ENCODE data around the gene UNC5C.

- TF ChIP-seq, protein P1, sequence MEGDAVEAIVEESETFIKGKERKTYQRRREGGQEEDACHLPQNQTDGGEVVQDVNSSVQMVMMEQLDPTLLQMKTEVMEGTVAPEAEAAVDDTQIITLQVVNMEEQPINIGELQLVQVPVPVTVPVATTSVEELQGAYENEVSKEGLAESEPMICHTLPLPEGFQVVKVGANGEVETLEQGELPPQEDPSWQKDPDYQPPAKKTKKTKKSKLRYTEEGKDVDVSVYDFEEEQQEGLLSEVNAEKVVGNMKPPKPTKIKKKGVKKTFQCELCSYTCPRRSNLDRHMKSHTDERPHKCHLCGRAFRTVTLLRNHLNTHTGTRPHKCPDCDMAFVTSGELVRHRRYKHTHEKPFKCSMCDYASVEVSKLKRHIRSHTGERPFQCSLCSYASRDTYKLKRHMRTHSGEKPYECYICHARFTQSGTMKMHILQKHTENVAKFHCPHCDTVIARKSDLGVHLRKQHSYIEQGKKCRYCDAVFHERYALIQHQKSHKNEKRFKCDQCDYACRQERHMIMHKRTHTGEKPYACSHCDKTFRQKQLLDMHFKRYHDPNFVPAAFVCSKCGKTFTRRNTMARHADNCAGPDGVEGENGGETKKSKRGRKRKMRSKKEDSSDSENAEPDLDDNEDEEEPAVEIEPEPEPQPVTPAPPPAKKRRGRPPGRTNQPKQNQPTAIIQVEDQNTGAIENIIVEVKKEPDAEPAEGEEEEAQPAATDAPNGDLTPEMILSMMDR (IDR thresholded peaks at IDR 0.05): no peak
- TF ChIP-seq POLR2AphosphoS5 (IDR thresholded peaks at IDR 0.05; ENCODE audit: low read depth, low read length): no peak
Measured at GRCh38 chr4:95450294-95450693, 98.5 kb downstream of the UNC5C start.

Measured in Panc1 (cell line).